ENCODE data around the gene CTDSPL.

- TF ChIP-seq CTCF (IDR thresholded peaks at IDR 0.05) (no peak), EP300 (IDR thresholded peaks at IDR 0.05) (no peak), POLR2A (IDR thresholded peaks at IDR 0.05) (no peak)
Measured at GRCh38 chr3:38007754-38008090, 146.0 kb downstream of the CTDSPL start.

Data from suprapubic skin (tissue), 3 donors.